Caco-2 (cell line): ENCODE data around the gene PIH1D1. TPM values are rescaled to one million over a fixed set of nuclear protein-coding genes. Genes with fewer than 3 reads are reported as not detected.
"Not testable (repeated sequence)": the region's sequence is repeated elsewhere in the genome, so short reads cannot be mapped to it uniquely, and the experiment has no call there.

Source experiments
- BruUV-seq: library from RNA; stranded (reverse); fragments of 400-500 nt; replicated peaks from 2 replicates; lab custom pipeline; 2021; lab: Mats Ljungman, UMichigan
- CTCF ChIA-PET: fragments of 300-600 bp; sonication (Branson Sonifier 250); formaldehyde crosslinking; loops from one replicate; lab custom pipeline; 2022; ENCODE audit warnings: antibody characterized with exemption; lab: Charles Lee
- POLR2A ChIA-PET: fragments of 300-600 bp; sonication (Branson Sonifier 250); formaldehyde crosslinking; loops from one replicate; lab custom pipeline; 2022; ENCODE audit warnings: antibody characterized with exemption; lab: Charles Lee
- DNase-seq, 2 experiments: peaks; one replicate each; pipeline versions ENCODE4 v3.0.0 to v3.0.0-alpha.2; 2020 to 2022
- H3K27me3 ChIP-seq: replicated peaks from 2 replicates; pipeline ENCODE4 v1.6.0; 2011; ENCODE audit warnings: low read length; ENCODE audit not compliant: control insufficient read depth, insufficient read depth
- H3K36me3 ChIP-seq: 2 replicates; pipeline ENCODE4 v1.5.1; 2011; ENCODE audit warnings: low read length; ENCODE audit not compliant: control insufficient read depth, insufficient read depth
- H3K4me1 ChIP-seq: fragments of 250-450 bp; sonication (Bioruptor Pico); 2 replicates; pipeline ENCODE4 v1.5.1; 2020; ENCODE audit warnings: mild to moderate bottlenecking
- H3K4me3 ChIP-seq: 2 replicates; pipeline ENCODE4 v1.5.1; 2011; ENCODE audit warnings: low read depth, mild to moderate bottlenecking, control low read depth, low read length
- H3K9me3 ChIP-seq: fragments of 250-450 bp; sonication (Bioruptor Pico); 2 replicates; pipeline ENCODE4 v1.5.1; 2020; ENCODE audit warnings: mild to moderate bottlenecking, moderate library complexity
- H3K27ac Mint-ChIP-seq: one replicate; pipeline ENCODE4 v1.8.0; 2022; ENCODE audit warnings: mixed read lengths; ENCODE audit not compliant: unreplicated experiment
- H3K27me3 Mint-ChIP-seq: one replicate; pipeline ENCODE4 v1.8.0; 2022; ENCODE audit warnings: mixed read lengths; ENCODE audit not compliant: insufficient read depth, unreplicated experiment
- H3K36me3 Mint-ChIP-seq: one replicate; pipeline ENCODE4 v1.8.0; 2022; ENCODE audit warnings: mild to moderate bottlenecking, mixed read lengths; ENCODE audit not compliant: insufficient read depth, unreplicated experiment
- H3K4me1 Mint-ChIP-seq: one replicate; pipeline ENCODE4 v1.8.0; 2022; ENCODE audit warnings: low read depth, mixed read lengths; ENCODE audit not compliant: unreplicated experiment
- H3K4me3 Mint-ChIP-seq: one replicate; pipeline ENCODE4 v1.8.0; 2022; ENCODE audit warnings: mild to moderate bottlenecking, moderate library complexity, mixed read lengths; ENCODE audit not compliant: unreplicated experiment
- H3K9me3 Mint-ChIP-seq: one replicate; pipeline ENCODE4 v1.8.0; 2022; ENCODE audit warnings: mixed read lengths; ENCODE audit not compliant: unreplicated experiment
- CTCF ChIP-seq, 2 experiments: fragments of 200-600 bp in 1 of 2; IDR thresholded peaks; 1 replicate in 1 of 2; 2 replicates in 1 of 2; pipeline versions ENCODE4 v1.5.1 to v1.8.0; 2011 to 2022; ENCODE audit warnings: antibody characterized with exemption in 1 of 2, control low read depth in 1 of 2, inconsistent platforms in 1 of 2, low read depth in 1 of 2, low read length in 1 of 2, mild to moderate bottlenecking in 1 of 2, moderate library complexity in 1 of 2; ENCODE audit not compliant: insufficient read depth in 1 of 2, severe bottlenecking in 1 of 2, unreplicated experiment in 1 of 2
- intact Hi-C: fragments of 100-400 bp; cut with micrococcal nuclease; formaldehyde crosslinking; loops from one replicate; pipeline ENCODE4 v1.10.0; 2022; ENCODE audit not compliant: unreplicated experiment
- total RNA-seq: library from RNA; stranded (reverse); gene quantifications from 2 replicates; pipeline ENCODE4 v1.2.3, GENCODE V29; 2022

PIH1D1 gene
- total RNA-seq, 1 experiment from 2014 or later = 150 TPM

GRCh38 chr19:49475191-49475917, 23.7 kb upstream of the PIH1D1 start:
- no peak for DNase-seq
- ChIA-PET POLR2A (interaction anchor here (1.0 kb wide), 1 partner anchor 22 kb away, joined by 7 read pairs; the partner anchor contains the start of gene ALDH16A1), CTCF (interaction anchor here (0.8 to 1.6 kb wide), 6 partner anchors 20 to 482 kb away, joined by 3 to 9 read pairs (median 6); partner anchors contain the start of genes ALDH16A1, GYS1, PIH1D1 and RPS11)
- Mint-ChIP-seq H3K9me3 (no peaks in the 10 kb centered on the region), H3K4me1 (peaks cover 10% of the 10 kb centered on the region), H3K4me3 (no peak overlapping the region), H3K27ac (no peak overlapping the region), H3K36me3 (peaks cover 26% of the 10 kb centered on the region), H3K27me3 (peaks cover 3% of the 10 kb centered on the region)
- intact Hi-C loops = no loop called here
- Histone ChIP-seq H3K9me3 (no peaks in the 10 kb centered on the region), H3K4me3 (no peak overlapping the region), H3K4me1 (no peaks in the 10 kb centered on the region; the same call in 1 of the 2 replicates), H3K36me3 (no peaks in the 10 kb centered on the region), H3K27me3 (no peaks in the 10 kb centered on the region)
- TF ChIP-seq CTCF (IDR thresholded peaks at IDR 0.05; ENCODE audit: insufficient read depth in 1 of 2, low read depth in 1 of 2, low read length in 1 of 2, severe bottlenecking in 1 of 2, unreplicated experiment in 1 of 2) = no peak
- no TSS peak for BruUV-seq

- Mint-ChIP-seq H3K27me3 (peaks cover 3% of the 10 kb centered on the region), H3K4me1 (peaks cover 10% of the 10 kb centered on the region), H3K4me3 (peak overlapping the region; percentile 72), H3K9me3 (no peaks in the 10 kb centered on the region), H3K36me3 (peaks cover 26% of the 10 kb centered on the region), H3K27ac (no peak overlapping the region)
- intact Hi-C loops = no loop called here
- H3K4me3 ChIP-seq = peak overlapping the region; percentile 51
- H3K27me3 ChIP-seq = no peaks in the 10 kb centered on the region
- CTCF ChIA-PET = interaction anchor here (1.3 kb wide), 1 partner anchor 72 kb away, joined by 3 read pairs; no protein-coding TSS in a partner anchor
- no peak for DNase-seq
- H3K9me3 ChIP-seq = no peaks in the 10 kb centered on the region
- BruUV-seq = no TSS peak
- no peaks in the 10 kb centered on the region for H3K36me3 ChIP-seq
- no peaks in the 10 kb centered on the region; the same call in 1 of the 2 replicates for H3K4me1 ChIP-seq
- POLR2A ChIA-PET = no interaction called here
- TF ChIP-seq CTCF (IDR thresholded peaks at IDR 0.05; ENCODE audit: insufficient read depth in 1 of 2, low read depth in 1 of 2, low read length in 1 of 2, severe bottlenecking in 1 of 2, unreplicated experiment in 1 of 2) = no peak
Measured at GRCh38 chr19:49474542-49474924, 22.9 kb upstream of the PIH1D1 start.

DNA sequence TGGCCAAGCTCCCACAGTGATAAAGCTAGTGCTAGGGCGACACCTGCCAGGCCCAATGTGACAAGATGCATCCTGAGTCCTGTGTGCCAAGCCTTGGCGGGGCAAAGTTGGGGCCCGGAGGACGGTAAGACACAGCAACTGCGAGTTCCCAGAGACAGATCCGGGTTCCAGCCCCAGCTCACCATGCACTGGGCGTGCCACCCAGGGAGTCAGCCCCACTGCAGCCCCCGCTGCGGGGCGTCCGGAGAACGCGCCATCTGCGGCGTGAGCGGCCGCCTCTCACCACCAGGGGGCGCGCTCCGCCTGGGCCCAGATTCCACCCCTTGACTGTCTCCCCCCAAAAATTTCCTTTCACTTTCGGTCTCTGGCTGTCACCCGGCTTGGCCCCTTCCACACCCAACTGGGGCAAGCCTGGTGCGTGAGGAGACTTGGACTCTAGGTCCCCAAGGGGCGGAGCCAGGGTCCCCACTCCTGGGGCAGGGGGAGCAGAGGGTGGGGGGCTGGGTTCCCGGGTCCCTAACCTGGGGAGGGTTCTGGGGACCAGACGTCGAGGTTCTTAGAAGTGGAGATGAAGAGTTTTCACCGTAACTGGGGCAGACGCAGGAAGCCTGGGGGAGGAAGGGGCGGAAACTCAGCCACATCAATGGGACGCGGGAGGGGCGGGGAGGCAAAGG, 22.4 kb upstream of the PIH1D1 start, which contains the start of gene FLT3LG:
TSS of gene FLT3LG (plus strand) at position 348 of the 674 bp plus-strand sequence. CDS start 425 bp downstream, outside the sequence.
- peaks cover 10% of the 10 kb centered on the region for H3K4me1 Mint-ChIP-seq
- CTCF ChIA-PET = interaction anchor here (0.8 to 1.3 kb wide), 5 partner anchors 21 to 75 kb away, joined by 3 to 5 read pairs (median 4); partner anchors contain the start of genes ALDH16A1 and PIH1D1
- peaks cover 3% of the 10 kb centered on the region for H3K27me3 Mint-ChIP-seq
- H3K9me3 ChIP-seq = no peaks in the 10 kb centered on the region
- H3K36me3 Mint-ChIP-seq = peaks cover 27% of the 10 kb centered on the region
- H3K36me3 ChIP-seq = no peaks in the 10 kb centered on the region
- no peaks in the 10 kb centered on the region for H3K27me3 ChIP-seq
- peak within 1 kb of the TSS; percentile 72 for H3K4me3 Mint-ChIP-seq
- intact Hi-C loops = no loop called here
- no peaks in the 10 kb centered on the region; the same call in 1 of the 2 replicates for H3K4me1 ChIP-seq
- peak; percentile 95 to 98 for TF ChIP-seq CTCF (IDR thresholded peaks at IDR 0.05; ENCODE audit: insufficient read depth in 1 of 2, low read depth in 1 of 2, low read length in 1 of 2, severe bottlenecking in 1 of 2, unreplicated experiment in 1 of 2)
- BruUV-seq = no TSS peak
- H3K4me3 ChIP-seq = peak within 1 kb of the TSS; percentile 51
- POLR2A ChIA-PET = interaction anchor here (0.6 to 0.8 kb wide), 2 partner anchors 15 to 106 kb away, joined by 3 read pairs; partner anchors contain the start of gene NOSIP
- H3K9me3 Mint-ChIP-seq = no peaks in the 10 kb centered on the region
- DNase-seq = peak in 1 of 2 experiments; percentile 78
- H3K27ac Mint-ChIP-seq = peak within 1 kb of the TSS; percentile 32

DNA sequence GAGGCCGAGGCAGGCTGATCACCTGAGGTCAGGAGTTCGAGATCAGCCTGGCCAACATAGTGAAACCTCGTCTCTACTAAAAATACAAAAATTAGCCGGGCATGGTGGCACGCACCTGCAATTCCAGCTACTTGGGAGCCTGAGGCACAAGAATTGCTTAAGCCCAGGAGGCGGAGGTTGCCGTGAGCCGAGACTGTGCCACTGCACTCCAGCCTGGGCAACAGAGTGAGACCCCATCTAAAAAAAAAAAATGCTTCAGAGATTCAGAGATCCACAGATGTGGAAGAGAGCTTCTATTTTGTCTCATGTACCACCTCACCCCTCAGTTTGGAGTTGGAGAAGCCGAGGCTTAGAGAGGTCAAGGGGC, 21.9 kb upstream of the PIH1D1 start:
- Mint-ChIP-seq H3K4me3 (peak overlapping the region; percentile 72), H3K4me1 (peaks cover 10% of the 10 kb centered on the region), H3K36me3 (peaks cover 28% of the 10 kb centered on the region)
- H3K4me3 ChIP-seq, BruUV-seq, H3K27me3 ChIP-seq, intact Hi-C loops, H3K36me3 ChIP-seq, H3K4me1 ChIP-seq, H3K27me3 Mint-ChIP-seq, DNase-seq, H3K27ac Mint-ChIP-seq, H3K9me3 ChIP-seq, H3K9me3 Mint-ChIP-seq: not testable (repeated sequence)
- CTCF ChIA-PET = interaction anchor here (0.8 to 1.3 kb wide), 5 partner anchors 20 to 75 kb away, joined by 3 to 5 read pairs (median 4); partner anchors contain the start of genes ALDH16A1 and PIH1D1
- POLR2A ChIA-PET = interaction anchor here (0.6 to 0.8 kb wide), 2 partner anchors 16 to 107 kb away, joined by 3 read pairs; partner anchors contain the start of gene NOSIP
